SK-N-SH (cell line): ENCODE results near the gene AFF3.

Source experiments
- ELF1 ChIP-seq: IDR thresholded peaks from 2 replicates; pipeline ENCODE4 v1.4.0; 2012
- EP300 ChIP-seq, 2 experiments: IDR thresholded peaks; 2 replicates each; pipeline versions ENCODE4 v1.4.0 to v1.6.1; 2012; ENCODE audit warnings: borderline replicate concordance in 1 of 2, low read depth in 1 of 2, low read length in 1 of 2
- EZH2phosphoT487 ChIP-seq: fragments of 200-600 bp; sonication (generic); IDR thresholded peaks from 2 replicates; pipeline ENCODE4 v1.6.1; 2017; ENCODE audit warnings: low read depth, mixed run types, mild to moderate bottlenecking, antibody characterized with exemption, moderate library complexity, borderline replicate concordance
- FOXJ3 ChIP-seq: sonication (generic); formaldehyde crosslinking; IDR thresholded peaks from 2 replicates; pipeline ENCODE4 v1.5.1; 2020; ENCODE audit warnings: mild to moderate bottlenecking, missing genetic modification reagents
- GABPA ChIP-seq: IDR thresholded peaks from 2 replicates; pipeline ENCODE4 v1.4.0; 2012; ENCODE audit warnings: low read depth, mild to moderate bottlenecking
- JUND ChIP-seq: IDR thresholded peaks from 2 replicates; pipeline ENCODE4 v1.4.0; 2012
- MXI1 ChIP-seq: IDR thresholded peaks from 2 replicates; pipeline ENCODE4 v1.6.1; 2012; ENCODE audit warnings: mild to moderate bottlenecking, low read depth, low read length, improper control_type of control experiment
- NFIC ChIP-seq: IDR thresholded peaks from 2 replicates; pipeline ENCODE4 v1.4.0; 2012; ENCODE audit warnings: borderline replicate concordance
- SMC3 ChIP-seq: IDR thresholded peaks from 2 replicates; pipeline ENCODE4 v1.6.1; 2012; ENCODE audit warnings: low read depth, low read length, improper control_type of control experiment
- TCF12 ChIP-seq: IDR thresholded peaks from 2 replicates; pipeline ENCODE4 v1.4.0; 2012
- USF2 ChIP-seq: fragments of 150-350 bp; IDR thresholded peaks from 2 replicates; pipeline ENCODE4 v1.6.1; 2017; ENCODE audit warnings: antibody characterized with exemption, low read length, low read depth, borderline replicate concordance
- TF ChIP-seq, protein P1 (sequence below): fragments of 200-600 bp; sonication (generic); IDR thresholded peaks from 2 replicates; pipeline ENCODE4 v1.6.1; 2017; ENCODE audit warnings: antibody characterized with exemption, mild to moderate bottlenecking, moderate library complexity

GRCh38 chr2:99770876-99771275 is 371.5 kb downstream of the AFF3 start:
- TF ChIP-seq, protein P1, sequence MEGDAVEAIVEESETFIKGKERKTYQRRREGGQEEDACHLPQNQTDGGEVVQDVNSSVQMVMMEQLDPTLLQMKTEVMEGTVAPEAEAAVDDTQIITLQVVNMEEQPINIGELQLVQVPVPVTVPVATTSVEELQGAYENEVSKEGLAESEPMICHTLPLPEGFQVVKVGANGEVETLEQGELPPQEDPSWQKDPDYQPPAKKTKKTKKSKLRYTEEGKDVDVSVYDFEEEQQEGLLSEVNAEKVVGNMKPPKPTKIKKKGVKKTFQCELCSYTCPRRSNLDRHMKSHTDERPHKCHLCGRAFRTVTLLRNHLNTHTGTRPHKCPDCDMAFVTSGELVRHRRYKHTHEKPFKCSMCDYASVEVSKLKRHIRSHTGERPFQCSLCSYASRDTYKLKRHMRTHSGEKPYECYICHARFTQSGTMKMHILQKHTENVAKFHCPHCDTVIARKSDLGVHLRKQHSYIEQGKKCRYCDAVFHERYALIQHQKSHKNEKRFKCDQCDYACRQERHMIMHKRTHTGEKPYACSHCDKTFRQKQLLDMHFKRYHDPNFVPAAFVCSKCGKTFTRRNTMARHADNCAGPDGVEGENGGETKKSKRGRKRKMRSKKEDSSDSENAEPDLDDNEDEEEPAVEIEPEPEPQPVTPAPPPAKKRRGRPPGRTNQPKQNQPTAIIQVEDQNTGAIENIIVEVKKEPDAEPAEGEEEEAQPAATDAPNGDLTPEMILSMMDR: no peak
- no peak for TF ChIP-seq NFIC
- TF ChIP-seq FOXJ3 (CRISPR knock-in tag): no peak
- TF ChIP-seq MXI1: no peak
- TF ChIP-seq EZH2phosphoT487: no peak
- no peak for TF ChIP-seq USF2
- TF ChIP-seq EP300 (IDR thresholded peaks at IDR 0.05; ENCODE audit: borderline replicate concordance in 1 of 2, low read depth in 1 of 2, low read length in 1 of 2): no peak
- TF ChIP-seq JUND: no peak
- no peak for TF ChIP-seq GABPA
- no peak for TF ChIP-seq TCF12
- no peak for TF ChIP-seq ELF1
- TF ChIP-seq SMC3: no peak
